GM19023 (cell line): ENCODE data around the gene VPS52.

Experiments used
- ATAC-seq: cut with Tn5 transposase; IDR thresholded peaks from one replicate; pipeline ENCODE4 v1.9.1; 2021; ENCODE audit warnings: mild to moderate bottlenecking, moderate library complexity; ENCODE audit not compliant: unreplicated experiment

Gene VPS52

DNA sequence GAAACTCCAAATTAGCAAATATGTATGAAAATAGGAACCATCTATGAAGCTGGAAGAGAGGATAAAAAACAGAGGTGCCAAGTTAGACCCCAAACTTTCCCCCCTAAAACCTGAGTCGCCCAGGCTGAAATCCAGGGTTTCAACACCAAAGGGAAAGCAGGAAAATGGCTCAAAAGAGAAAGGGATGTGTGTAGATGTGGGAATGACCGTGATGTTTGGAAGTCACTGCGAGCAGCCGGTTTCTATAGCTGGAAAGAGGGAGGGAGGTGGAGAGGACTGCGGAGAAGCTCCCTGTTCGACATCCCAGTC lies 58.9 kb downstream of the VPS52 start:
- ATAC-seq: no peak

DNA sequence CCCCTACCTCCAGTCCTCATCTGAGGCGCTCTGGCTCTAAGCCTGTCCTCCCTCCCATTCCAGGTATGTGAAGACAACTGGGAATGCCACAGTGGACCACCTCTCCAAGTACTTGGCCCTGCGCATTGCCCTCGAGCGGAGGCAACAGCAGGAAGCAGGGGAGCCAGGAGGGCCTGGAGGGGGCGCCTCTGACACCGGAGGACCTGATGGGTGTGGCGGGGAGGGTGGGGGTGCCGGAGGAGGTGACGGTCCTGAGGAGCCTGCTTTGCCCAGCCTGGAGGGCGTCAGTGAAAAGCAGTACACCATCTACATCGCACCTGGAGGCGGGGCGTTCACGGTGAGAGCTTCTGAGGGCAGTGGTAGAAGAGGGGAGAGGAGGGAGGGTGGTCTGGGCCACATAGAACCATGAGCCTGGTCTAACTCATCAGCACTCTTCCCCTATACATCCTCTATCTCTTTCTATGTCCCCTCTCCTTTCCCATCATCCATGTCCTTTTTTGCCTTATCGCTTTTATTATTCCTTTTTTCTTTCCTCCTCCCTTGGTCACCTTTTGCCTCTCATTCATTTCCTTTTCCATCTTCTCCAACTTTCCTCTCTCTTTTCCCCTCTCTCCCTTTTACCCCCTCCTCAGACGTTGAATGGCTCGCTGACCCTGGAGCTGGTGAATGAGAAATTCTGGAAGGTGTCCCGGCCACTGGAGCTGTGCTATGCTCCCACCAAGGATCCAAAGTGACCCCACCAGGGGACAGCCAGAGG lies 59.8 kb downstream of the VPS52 start:
- ATAC-seq: no peak

DNA sequence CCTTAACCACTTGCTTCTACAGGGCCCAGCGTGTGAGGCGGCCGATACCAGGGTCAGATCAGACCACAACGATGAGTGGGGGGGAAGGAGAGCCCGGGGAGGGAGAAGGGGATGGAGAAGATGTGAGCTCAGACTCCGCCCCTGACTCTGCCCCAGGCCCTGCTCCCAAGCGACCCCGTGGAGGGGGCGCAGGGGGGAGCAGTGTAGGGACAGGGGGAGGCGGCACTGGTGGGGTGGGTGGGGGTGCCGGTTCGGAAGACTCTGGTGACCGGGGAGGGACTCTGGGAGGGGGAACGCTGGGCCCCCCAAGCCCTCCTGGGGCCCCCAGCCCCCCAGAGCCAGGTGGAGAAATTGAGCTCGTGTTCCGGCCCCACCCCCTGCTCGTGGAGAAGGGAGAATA lies 60.5 kb downstream of the VPS52 start:
- ATAC-seq: no peak

DNA sequence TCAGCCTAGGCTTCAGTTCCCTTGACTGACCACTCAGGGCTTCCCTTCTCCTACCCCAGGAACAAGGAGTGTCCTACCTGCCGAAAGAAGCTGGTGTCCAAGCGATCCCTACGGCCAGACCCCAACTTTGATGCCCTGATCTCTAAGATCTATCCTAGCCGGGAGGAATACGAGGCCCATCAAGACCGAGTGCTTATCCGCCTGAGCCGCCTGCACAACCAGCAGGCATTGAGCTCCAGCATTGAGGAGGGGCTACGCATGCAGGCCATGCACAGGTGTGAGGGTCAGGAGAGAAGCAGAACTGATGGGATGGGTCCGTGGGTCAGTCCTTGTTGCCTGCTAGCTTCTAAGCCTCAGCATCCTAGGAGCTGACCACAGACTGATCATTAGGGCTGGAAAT lies 61.8 kb downstream of the VPS52 start:
- no peak for ATAC-seq

DNA sequence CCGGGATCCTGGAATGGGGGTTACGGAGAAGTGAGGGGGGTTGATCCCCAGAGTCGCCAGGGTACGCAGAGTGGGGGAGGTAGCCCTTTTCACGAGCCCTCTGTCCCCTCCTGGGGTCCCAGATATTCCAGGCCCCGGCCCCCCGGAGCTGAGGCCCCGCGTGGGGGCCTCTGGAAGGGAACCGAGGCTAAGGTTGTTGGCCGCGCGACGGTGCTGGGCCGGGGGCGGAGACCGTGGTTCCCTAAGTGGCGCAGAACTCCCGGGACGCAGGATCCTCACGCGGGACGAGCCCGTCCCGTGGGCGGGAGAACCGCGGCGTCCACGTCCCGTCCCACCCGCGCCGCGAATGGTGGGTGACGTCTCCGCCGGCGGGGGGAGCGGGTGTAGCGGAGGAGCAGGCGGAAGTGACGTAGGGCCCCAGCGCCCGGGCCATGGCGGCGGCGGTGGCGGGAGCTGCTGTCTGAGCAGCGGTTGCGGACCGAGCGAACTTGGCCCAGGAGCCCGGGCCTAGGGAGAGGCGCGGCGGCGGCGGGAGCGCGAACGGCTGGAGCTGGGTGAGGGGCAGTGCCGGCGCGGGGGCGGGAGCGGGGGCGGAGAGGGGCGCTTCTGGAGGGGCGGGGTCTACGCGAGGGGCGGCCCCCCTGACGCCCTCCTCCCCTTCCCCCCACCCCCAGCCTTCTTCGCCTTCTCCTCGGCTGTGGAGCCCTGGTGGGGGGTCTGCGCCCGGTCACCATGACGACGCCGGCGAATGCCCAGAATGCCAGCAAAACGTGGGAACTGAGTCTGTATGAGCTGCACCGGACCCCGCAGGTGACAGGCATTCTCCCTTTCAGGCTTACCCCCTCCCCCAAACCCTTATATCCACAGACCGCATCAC lies 63.3 kb downstream of the VPS52 start, which contains the start of gene RING1:
RING1 (plus strand) TSS at position 410 of the 877 bp plus-strand sequence; CDS start at position 733, 323 bp downstream.
- peak; percentile 49 for ATAC-seq

DNA sequence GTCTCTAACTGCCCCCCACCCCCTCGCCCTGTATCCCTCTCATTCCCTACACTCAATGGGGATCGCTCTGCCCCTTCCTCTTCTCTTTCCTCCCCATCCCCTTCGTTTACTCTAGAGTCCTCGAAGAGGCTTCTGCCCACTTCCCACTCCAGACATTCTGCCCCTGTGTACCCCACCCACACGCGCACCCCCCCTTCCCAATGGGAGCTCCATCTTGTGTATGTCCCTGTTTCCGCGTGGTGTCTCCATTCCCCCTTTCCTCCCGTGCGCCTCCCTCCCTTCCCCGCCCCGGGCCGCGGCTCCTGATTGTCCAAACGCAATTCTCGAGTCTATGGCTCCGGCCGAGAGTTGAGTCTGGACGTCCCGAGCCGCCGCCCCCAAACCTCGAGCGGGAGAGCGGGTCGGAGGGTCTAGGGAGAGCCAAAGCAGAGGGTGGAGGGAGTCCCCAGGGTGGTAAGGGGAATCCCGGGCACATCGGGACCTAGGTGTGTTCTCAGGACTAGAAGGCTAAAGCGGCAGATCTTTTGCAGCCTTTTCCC lies 64.1 kb downstream of the VPS52 start:
- no peak for ATAC-seq

DNA sequence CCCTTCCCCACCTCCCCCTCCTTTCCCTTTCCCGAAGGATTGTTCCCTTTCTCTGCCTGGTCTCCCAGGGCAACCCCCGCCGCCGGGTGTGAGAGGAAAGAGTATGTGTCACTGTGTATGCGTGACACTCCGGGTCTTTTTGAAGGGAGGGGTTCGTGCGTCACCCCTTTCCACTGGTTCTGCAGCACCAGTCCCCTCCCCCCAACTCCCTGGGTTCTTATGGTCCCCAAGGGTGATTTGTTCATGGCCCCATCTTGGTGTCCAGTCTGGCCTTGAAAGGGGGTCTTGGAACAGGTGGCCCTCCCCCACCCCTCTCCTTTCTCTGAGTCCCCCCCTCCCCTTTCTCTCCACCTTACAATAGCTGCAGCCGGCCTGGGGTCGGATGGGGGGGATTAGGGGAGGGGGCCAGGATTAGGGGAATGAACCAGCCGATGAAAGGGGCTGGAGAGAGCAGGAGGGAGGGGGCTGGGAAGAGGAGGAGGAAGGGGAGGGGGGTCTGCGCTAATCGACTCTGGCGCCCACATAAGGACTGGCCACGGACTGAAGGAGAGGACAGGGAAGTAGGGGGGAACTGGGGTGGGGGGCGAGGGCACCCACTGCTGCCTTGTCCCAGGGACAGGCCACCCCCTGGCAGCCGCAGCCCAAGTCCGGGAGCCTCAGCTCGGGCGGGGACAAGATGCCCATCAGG lies 64.7 kb downstream of the VPS52 start:
- no peak for ATAC-seq

DNA sequence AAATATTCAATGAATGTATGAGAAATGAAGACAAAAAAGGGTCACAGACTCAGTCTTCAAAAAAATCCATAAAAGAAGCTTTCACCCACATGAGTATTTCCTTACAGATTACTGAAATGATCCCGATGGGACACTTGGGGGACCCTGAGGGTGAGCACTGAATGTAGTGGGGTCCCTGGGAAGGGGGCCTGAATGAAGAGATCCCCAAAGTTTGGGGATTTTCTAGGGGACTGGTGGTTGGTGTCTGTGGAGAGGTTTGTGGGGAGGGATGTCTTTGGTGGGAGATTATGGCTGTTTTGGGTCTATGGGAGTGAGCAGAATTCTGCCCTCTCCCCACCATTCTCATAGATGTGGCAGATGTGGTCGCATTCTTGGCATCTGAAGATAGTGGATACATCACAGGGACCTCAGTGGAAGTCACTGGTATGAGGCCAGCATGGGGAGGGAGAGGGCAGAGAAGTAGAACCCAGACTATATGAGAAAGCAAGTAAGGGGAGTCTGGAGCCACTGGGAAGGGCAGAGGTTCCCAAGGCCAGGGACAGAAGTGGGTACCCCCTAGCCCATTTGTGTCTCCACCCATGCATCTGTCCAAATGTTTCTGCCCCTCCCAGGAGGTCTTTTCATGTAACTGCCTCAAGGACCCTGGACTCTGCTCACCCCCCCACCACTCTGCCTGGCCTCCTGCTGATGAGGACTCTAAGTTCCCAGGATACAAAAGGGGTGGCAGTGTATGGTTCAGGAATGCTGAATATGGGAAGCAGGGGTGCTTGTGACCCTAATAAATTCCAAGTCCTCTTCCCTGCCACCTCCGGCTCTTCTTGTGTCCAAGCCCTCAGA lies 65.4 kb downstream of the VPS52 start:
- no peak for ATAC-seq

DNA sequence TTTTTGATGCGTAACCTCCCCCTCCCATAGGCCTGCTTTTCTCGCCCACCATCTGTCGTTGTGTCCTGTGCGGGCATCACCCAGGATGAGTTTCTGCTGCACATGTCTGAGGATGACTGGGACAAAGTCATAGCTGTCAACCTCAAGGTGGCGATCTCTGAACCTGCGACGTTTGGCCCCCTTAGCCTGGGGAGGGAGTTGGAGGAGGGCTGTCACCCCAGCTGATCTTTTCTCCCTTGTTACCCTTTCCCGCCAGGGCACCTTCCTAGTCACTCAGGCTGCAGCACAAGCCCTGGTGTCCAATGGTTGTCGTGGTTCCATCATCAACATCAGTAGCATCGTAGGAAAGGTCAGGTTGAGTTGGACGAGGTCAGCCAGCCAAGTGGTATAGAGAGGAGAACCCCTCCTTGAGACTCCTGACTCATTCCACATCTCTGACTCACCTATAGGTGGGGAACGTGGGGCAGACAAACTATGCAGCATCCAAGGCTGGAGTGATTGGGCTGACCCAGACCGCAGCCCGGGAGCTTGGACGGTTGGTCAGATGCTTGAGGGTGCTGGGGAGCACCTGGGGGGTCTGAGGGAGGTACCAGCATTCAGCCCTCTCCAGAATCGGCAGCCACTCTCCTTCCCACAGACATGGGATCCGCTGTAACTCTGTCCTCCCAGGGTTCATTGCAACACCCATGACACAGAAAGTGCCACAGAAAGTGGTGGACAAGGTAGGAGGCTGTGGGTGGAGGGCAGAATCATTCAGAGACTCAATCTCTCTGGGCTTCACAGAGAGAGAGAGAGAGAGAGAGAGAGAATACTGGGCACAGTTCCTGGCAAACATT lies 66.3 kb downstream of the VPS52 start:
- no peak for ATAC-seq

DNA sequence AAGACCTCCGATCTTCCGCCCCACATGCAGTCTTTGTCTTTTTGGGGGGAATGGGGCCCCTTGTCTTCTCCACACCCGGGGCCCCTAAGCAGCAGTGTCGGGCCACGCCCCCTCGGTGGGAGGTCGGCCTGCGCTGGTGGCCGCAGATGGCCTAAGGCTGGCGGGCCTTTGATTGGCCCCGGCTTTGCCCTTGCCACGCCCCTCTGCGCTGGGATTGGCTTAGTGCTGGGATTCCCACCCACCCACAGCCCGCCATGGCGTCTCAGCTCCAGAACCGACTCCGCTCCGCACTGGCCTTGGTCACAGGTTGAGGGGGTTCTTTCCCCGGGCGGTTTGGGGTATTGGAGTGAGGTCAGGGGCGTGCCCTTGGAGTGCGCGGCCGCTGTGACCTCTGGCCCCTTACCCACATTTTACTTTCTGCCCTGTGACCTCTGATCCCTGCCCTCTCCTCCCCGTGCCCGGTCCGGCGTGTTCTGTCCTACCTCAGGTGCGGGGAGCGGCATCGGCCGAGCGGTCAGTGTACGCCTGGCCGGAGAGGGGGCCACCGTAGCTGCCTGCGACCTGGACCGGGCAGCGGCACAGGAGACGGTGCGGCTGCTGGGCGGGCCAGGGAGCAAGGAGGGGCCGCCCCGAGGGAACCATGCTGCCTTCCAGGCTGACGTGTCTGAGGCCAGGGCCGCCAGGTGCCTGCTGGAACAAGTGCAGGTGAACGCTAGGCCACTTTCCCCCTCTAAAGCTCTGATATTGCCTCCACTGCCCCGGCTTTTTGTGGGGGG lies 67.1 kb downstream of the VPS52 start, which contains the start of gene HSD17B8:
HSD17B8 (plus strand) TSS at position 241 of the 776 bp plus-strand sequence; CDS start at position 255, 14 bp downstream.
- ATAC-seq: peak; percentile 45

DNA sequence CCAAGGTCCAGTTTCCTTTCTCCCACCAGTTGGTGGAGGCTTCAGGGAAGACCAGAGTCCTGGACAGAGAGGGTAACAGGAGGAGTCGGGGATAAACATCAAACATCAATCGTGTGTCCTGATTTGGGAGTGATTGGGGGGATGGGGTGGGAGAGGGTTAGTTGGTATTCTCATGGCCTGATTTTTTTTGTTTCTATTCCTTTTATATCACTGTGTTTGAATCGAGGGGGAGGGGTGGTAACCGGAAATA lies 67.6 kb downstream of the VPS52 start:
- no peak for ATAC-seq

DNA sequence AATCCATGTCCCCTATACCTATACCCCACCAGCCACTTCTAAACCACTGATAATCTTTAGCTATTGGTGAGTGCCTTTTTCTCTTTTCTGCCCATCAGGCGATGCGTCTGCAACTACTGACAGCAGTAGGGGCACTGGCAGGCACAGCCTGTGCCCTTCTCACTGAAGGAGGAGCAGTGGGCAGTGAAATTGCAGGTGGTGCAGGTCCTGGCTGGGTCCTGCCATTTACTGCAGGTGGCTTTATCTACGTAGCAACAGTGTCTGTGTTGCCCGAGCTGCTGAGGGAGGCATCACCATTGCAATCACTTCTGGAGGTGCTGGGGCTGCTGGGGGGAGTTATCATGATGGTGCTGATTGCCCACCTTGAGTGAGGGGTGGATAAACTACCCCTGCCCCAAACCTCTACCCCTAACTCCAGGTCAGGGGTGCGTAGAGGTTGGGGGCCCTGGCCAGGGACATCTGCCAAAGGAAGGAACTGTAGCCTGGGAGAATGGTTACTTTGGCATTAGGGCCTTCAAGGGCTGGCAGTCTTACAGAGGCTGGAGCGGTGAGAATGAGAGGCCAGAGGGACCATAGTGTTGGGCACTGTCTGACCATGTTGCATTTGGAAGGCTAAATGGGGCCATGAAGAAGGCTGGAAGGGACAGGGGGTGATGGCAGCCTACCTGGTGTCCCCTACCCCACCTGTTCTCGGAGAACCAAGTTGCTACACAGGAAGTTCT lies 68.1 kb downstream of the VPS52 start:
- no peak for ATAC-seq

DNA sequence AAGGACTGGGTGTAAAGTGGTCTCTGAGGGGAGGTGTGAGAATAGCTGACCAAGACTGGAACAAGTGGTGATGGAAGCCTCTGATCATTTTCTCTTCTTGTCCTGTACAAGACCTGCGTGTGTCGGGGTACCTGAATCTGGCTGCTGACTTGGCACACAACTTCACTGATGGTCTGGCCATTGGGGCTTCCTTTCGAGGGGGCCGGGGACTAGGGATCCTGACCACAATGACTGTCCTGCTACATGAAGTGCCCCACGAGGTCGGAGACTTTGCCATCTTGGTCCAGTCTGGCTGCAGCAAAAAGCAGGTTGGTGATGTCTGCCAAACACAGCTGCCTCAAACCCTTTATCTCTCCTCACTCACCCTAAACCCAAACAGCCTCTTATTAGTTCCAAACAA lies 68.9 kb downstream of the VPS52 start:
- no peak for ATAC-seq

DNA sequence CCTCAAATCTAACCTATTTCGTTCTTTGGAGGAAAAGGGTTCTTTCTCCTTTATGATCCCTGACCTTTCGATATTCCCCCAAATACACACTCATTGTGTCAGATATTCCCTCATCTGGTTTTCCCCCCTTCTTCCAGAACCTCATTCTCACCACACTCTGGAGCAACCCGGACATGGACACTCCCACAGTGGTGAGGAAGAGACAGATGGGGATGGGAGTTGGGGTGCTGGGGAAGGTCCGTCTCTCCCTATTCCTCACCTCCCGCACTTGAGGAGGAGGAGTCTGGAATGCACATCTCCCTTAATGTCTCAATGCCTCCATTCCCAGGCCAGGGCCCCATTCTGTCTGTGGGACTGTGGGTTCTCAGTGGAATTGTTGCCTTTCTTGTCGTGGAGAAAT lies 69.7 kb downstream of the VPS52 start:
- ATAC-seq: no peak

DNA sequence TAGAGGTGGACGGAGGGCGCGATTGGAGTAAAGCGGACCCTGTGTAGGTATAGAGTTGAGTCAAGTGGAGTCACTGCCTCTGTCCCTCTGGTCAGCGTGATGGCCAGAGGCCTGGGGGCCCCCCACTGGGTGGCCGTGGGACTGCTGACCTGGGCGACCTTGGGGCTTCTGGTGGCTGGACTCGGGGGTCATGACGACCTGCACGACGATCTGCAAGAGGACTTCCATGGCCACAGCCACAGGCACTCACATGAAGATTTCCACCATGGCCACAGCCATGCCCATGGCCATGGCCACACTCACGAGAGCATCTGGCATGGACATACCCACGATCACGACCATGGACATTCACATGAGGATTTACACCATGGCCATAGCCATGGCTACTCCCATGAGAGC lies 70.5 kb downstream of the VPS52 start:
- no peak for ATAC-seq
